K562 (cell line): ENCODE results near the gene ANKLE1. TPM values are rescaled to one million over a fixed set of nuclear protein-coding genes. Genes with fewer than 3 reads are reported as not detected.

Experiments
- CBFB ChIP-seq: sonication (generic); formaldehyde crosslinking; IDR thresholded peaks from 2 replicates; pipeline ENCODE4 v1.4.0; 2020; ENCODE audit warnings: mild to moderate bottlenecking, missing genetic modification reagents
- CHAMP1 ChIP-seq: fragments of 450-650 bp; IDR thresholded peaks from 2 replicates; pipeline ENCODE4 v1.6.1; 2016; ENCODE audit warnings: mild to moderate bottlenecking
- CREB1 ChIP-seq, 2 experiments: sonication (generic) in 1 of 2; formaldehyde crosslinking in 1 of 2; IDR thresholded peaks; 2 replicates each; pipeline versions ENCODE4 v1.6.1 to v1.8.0; 2012 to 2022; ENCODE audit warnings: inconsistent platforms in 1 of 2, mild to moderate bottlenecking in 1 of 2, missing genetic modification reagents in 1 of 2, moderate library complexity in 1 of 2
- CTCF ChIP-seq, 3 experiments: IDR thresholded peaks in 2 of 3; conservative IDR thresholded peaks in 1 of 3; 2 replicates each; pipeline ENCODE4 v1.5.1; 2011 to 2012; ENCODE audit warnings: low read length in 3 of 3, mild to moderate bottlenecking in 3 of 3, control low read depth in 2 of 3, improper control_type of control experiment in 1 of 3, inconsistent platforms in 1 of 3, low read depth in 1 of 3, mixed read lengths in 1 of 3, moderate library complexity in 1 of 3; ENCODE audit not compliant: insufficient read depth in 2 of 3
- FOXJ3 ChIP-seq: sonication (generic); formaldehyde crosslinking; IDR thresholded peaks from 2 replicates; pipeline ENCODE4 v1.4.0; 2020; ENCODE audit warnings: mild to moderate bottlenecking, missing genetic modification reagents
- HIVEP1 ChIP-seq: fragments of 250-450 bp; sonication (Bioruptor Pico); IDR thresholded peaks from 2 replicates; pipeline ENCODE4 v1.4.0; 2020; ENCODE audit warnings: mild to moderate bottlenecking
- HOMEZ ChIP-seq: fragments of 250-450 bp; sonication (Bioruptor Pico); IDR thresholded peaks from 2 replicates; pipeline ENCODE4 v1.4.0; 2020; ENCODE audit warnings: mild to moderate bottlenecking, moderate library complexity
- LEF1 ChIP-seq: fragments of 450-650 bp; IDR thresholded peaks from 2 replicates; pipeline ENCODE4 v1.6.1; 2016; ENCODE audit warnings: mild to moderate bottlenecking
- MNT ChIP-seq, 2 experiments: fragments of 450-650 bp; conservative IDR thresholded peaks; 2 replicates each; pipeline ENCODE4 v1.6.1; 2017; ENCODE audit warnings: mild to moderate bottlenecking in 2 of 2, moderate library complexity in 2 of 2
- NFXL1 ChIP-seq: fragments of 450-650 bp; formaldehyde crosslinking; IDR thresholded peaks from 2 replicates; pipeline ENCODE4 v1.4.0; 2021; ENCODE audit warnings: mild to moderate bottlenecking
- POLR2AphosphoS2 ChIP-seq: IDR thresholded peaks from 2 replicates; pipeline ENCODE4 v1.6.1; 2012; ENCODE audit warnings: low read length, improper control_type of control experiment
- SAFB2 ChIP-seq: fragments of 200-400 bp; formaldehyde crosslinking; IDR thresholded peaks from 2 replicates; pipeline ENCODE4 v1.6.1; 2018; ENCODE audit warnings: borderline replicate concordance, low read length, low read depth, moderate library complexity; ENCODE audit not compliant: severe bottlenecking
- ZC3H11A ChIP-seq: IDR thresholded peaks from 2 replicates; pipeline ENCODE4 v1.6.1; 2012; ENCODE audit warnings: low read depth, low read length, improper control_type of control experiment
- ZFP36 ChIP-seq: fragments of 150-350 bp; IDR thresholded peaks from 2 replicates; pipeline ENCODE4 v1.6.1; 2018; ENCODE audit warnings: low read length, low read depth; ENCODE audit not compliant: partially characterized antibody
- ZNF280B ChIP-seq: fragments of 250-450 bp; sonication (Bioruptor Pico); IDR thresholded peaks from 2 replicates; pipeline ENCODE4 v1.5.1; 2021; ENCODE audit warnings: mild to moderate bottlenecking
- ZNF316 ChIP-seq: fragments of 450-650 bp; IDR thresholded peaks from 2 replicates; pipeline ENCODE4 v1.6.1; 2016
- ZNF668 ChIP-seq: fragments of 250-450 bp; sonication (Bioruptor Pico); IDR thresholded peaks from 2 replicates; pipeline ENCODE4 v1.8.0; 2022; ENCODE audit warnings: mild to moderate bottlenecking, inconsistent platforms
- polyA plus RNA-seq, 8 experiments: library from polyadenylated mRNA; depleted of rRNA in 4 of 8; stranded (reverse) in 5 of 8; unstranded in 3 of 8; fragments of >200 nt; fragmentation: Nextera tagmentation in 2 of 8; fragmentation: Illumina TruSeq in 1 of 8; extraction: Ambion mirVana in 2 of 8; extraction: Trizol in 1 of 8; gene quantifications; 2 replicates each; pipeline versions ENCODE4 v1.2.1 to v1.2.3, GENCODE V29; 2011 to 2014; ENCODE audit warnings: inconsistent platforms in 1 of 8, missing spikeins in 1 of 8
- total RNA-seq, 7 experiments: library from RNA; depleted of rRNA in 6 of 7; stranded (reverse); fragments of >200 nt in 6 of 7; fragmentation: Illumina TruSeq in 2 of 7; extraction: Trizol in 2 of 7; gene quantifications; 2 replicates each; pipeline versions ENCODE4 v1.2.1 to v1.2.3, GENCODE V29; 2011 to 2021; ENCODE audit warnings: low replicate concordance in 1 of 7

ANKLE1 gene
- total and polyA plus RNA-seq, 9 of the 15 experiments (the other 6 are each of a cell fraction or from before 2014, with no cell fraction given), result 0.63 to 9.2 (median 2.9) TPM

GRCh38 chr19:17332677-17333581 lies 51.2 kb downstream of the ANKLE1 start (continued):
- TF ChIP-seq MNT (conservative IDR thresholded peaks at IDR 0.05) (no peak), ZC3H11A (no peak), ZNF280B (CRISPR knock-in tag) (no peak), CBFB (CRISPR knock-in tag) (peak; percentile 84; the same call in 1 of the 2 replicates), NFXL1 (no peak), HIVEP1 (CRISPR knock-in tag) (no peak), CHAMP1 (no peak), SAFB2 (no peak), POLR2AphosphoS2 (peak; percentile 79), ZNF316 (no peak), CREB1 (IDR thresholded peaks at IDR 0.05) (no peak), CREB1 (CRISPR knock-in tag; IDR thresholded peaks at IDR 0.05) (no peak), FOXJ3 (no peak), ZFP36 (no peak), LEF1 (no peak), HOMEZ (CRISPR knock-in tag) (no peak), CTCF (IDR thresholded peaks at IDR 0.05 in 2 of 3, conservative IDR thresholded peaks at IDR 0.05 in 1 of 3; ENCODE audit: insufficient read depth in 2 of 3, low read depth in 1 of 3, low read length in 3 of 3) (0 out of 6 replicates have a peak, but pooled peaks of 1 of the 3 experiments have one; percentile 1), ZNF668 (CRISPR knock-in tag) (no peak)
